H4 (cell line): ENCODE results near the gene TACR2. TPM values are rescaled to one million over a fixed set of nuclear protein-coding genes. Genes with fewer than 3 reads are reported as not detected.

ENCODE experiments used
- DNase-seq: peaks from one replicate; pipeline ENCODE4 v3.0.0-alpha.2; 2015; ENCODE audit warnings: low spot score
- total RNA-seq: library from RNA; depleted of rRNA; stranded (reverse); fragments of >200 nt; shearing (Covaris generic); gene quantifications from 2 replicates; pipeline ENCODE4 v1.2.3, GENCODE V29; 2014; rRNA removed

The TACR2 gene
- total RNA-seq, 1 experiment from 2014 or later: not detected

- no peak for DNase-seq
Measured at GRCh38 chr10:69374242-69374641, 42.5 kb downstream of the TACR2 start.

- no peak for DNase-seq
Measured at GRCh38 chr10:69372126-69372980, 44.4 kb downstream of the TACR2 start.

- DNase-seq: no peak
Measured at GRCh38 chr10:69367469-69367868, 49.2 kb downstream of the TACR2 start.

GRCh38 chr10:69366738-69367137, 50.0 kb downstream of the TACR2 start:
- no peak for DNase-seq

- DNase-seq: no peak
Measured at GRCh38 chr10:69364232-69364940, 52.3 kb downstream of the TACR2 start.

- DNase-seq: no peak
Measured at GRCh38 chr10:69363666-69364065, 53.1 kb downstream of the TACR2 start.

GRCh38 chr10:69362471-69362954, 54.2 kb downstream of the TACR2 start:
- DNase-seq: peak; percentile 75

- DNase-seq: no peak
Measured at GRCh38 chr10:69361303-69361614, 55.5 kb downstream of the TACR2 start.

GRCh38 chr10:69360485-69361302, 56.0 kb downstream of the TACR2 start:
- peak; percentile 90 for DNase-seq

GRCh38 chr10:69359594-69359993, 57.1 kb downstream of the TACR2 start:
- no peak for DNase-seq

- DNase-seq: no peak
Measured at GRCh38 chr10:69359148-69359547, 57.6 kb downstream of the TACR2 start.

GRCh38 chr10:69358148-69358795, 58.4 kb downstream of the TACR2 start:
- no peak for DNase-seq

- DNase-seq: no peak
Measured at GRCh38 chr10:69356187-69356586, 60.5 kb downstream of the TACR2 start.

GRCh38 chr10:69353977-69354635, 62.6 kb downstream of the TACR2 start:
- DNase-seq: no peak

Other genes with a start within 250 kb of the TACR2 start
- gene SUPV3L1, start 236.7 kb downstream of the TACR2 start, total RNA-seq: 25.0 and 34.0 TPM in 2 replicates
- gene HKDC1, start 196.6 kb downstream of the TACR2 start, total RNA-seq: 0.16 and 0.23 TPM in 2 replicates
- gene HK1, start 138.4 kb downstream of the TACR2 start, total RNA-seq: 24.4 and 32.1 TPM in 2 replicates
- gene TSPAN15, start 34.5 kb upstream of the TACR2 start, total RNA-seq: not detected in 2 replicates
- 0.14 TPM in 1 of 2 replicates, not detected in the other for gene NEUROG3, start 156.5 kb upstream of the TACR2 start, total RNA-seq
- gene FAM241B, start 213.3 kb upstream of the TACR2 start, total RNA-seq: 1.7 and 3.3 TPM in 2 replicates